PC-9 (cell line): ENCODE measurements around the gene RAB43. TPM values are rescaled to one million over a fixed set of nuclear protein-coding genes. Genes with fewer than 3 reads are reported as not detected.
A peak's percentile ranks its signal among the peaks of the same experiment; 100 is the strongest.
"Not testable (repeated sequence)": the region's sequence is repeated elsewhere in the genome, so short reads cannot be mapped to it uniquely, and the experiment has no call there.

Experiments
- BruUV-seq: library from RNA; stranded (reverse); fragments of 400-500 nt; replicated peaks from 2 replicates; lab custom pipeline; 2021; lab: Mats Ljungman, UMichigan
- CTCF ChIA-PET: fragments of 300-600 bp; sonication (Branson Sonifier 250); formaldehyde crosslinking; loops from one replicate; lab custom pipeline; 2022; ENCODE audit warnings: antibody characterized with exemption; lab: Charles Lee
- POLR2A ChIA-PET: fragments of 300-600 bp; sonication (Branson Sonifier 250); formaldehyde crosslinking; loops from one replicate; lab custom pipeline; 2022; ENCODE audit warnings: antibody characterized with exemption; ENCODE audit not compliant: unreplicated experiment; lab: Charles Lee
- DNase-seq, 2 experiments: peaks; one replicate each; pipeline versions ENCODE4 v3.0.0 to v3.0.0-alpha.2; 2015 to 2022; ENCODE audit warnings: mixed read lengths in 1 of 2
- H2AFZ ChIP-seq: fragments of 200-600 bp; sonication (generic); 2 replicates; pipeline ENCODE4 v1.8.1; 2017; ENCODE audit warnings: antibody characterized with exemption
- H3F3A ChIP-seq: fragments of 200-600 bp; sonication (generic); 2 replicates; pipeline ENCODE4 v1.8.1; 2017; ENCODE audit warnings: antibody characterized with exemption, mild to moderate bottlenecking, low read depth; ENCODE audit not compliant: insufficient read depth
- H3K27ac ChIP-seq: fragments of 200-600 bp; sonication (generic); 2 replicates; pipeline ENCODE4 v1.6.1; 2016; ENCODE audit warnings: mixed run types
- H3K27me3 ChIP-seq: fragments of 200-600 bp; sonication (generic); 2 replicates; pipeline ENCODE4 v1.6.1; 2016; ENCODE audit warnings: low read depth, mixed run types; ENCODE audit not compliant: insufficient read depth
- H3K36me3 ChIP-seq: fragments of 200-600 bp; sonication (generic); 2 replicates; pipeline ENCODE4 v1.6.1; 2016; ENCODE audit warnings: low read depth, mixed run types
- H3K4me1 ChIP-seq: fragments of 200-600 bp; sonication (generic); replicated peaks from 2 replicates; pipeline ENCODE4 v1.6.1; 2016; ENCODE audit warnings: mixed run types; ENCODE audit not compliant: insufficient read depth
- H3K4me2 ChIP-seq: fragments of 200-600 bp; sonication (generic); 2 replicates; pipeline ENCODE4 v1.6.1; 2017; ENCODE audit warnings: mixed run types
- H3K4me3 ChIP-seq: fragments of 200-600 bp; sonication (generic); 2 replicates; pipeline ENCODE4 v1.6.1; 2016; ENCODE audit warnings: mixed run types
- H3K79me2 ChIP-seq: fragments of 200-600 bp; sonication (generic); 2 replicates; pipeline ENCODE4 v1.6.1; 2017; ENCODE audit warnings: low read depth, mixed run types
- H3K9me2 ChIP-seq: fragments of 200-600 bp; sonication (generic); 2 replicates; pipeline ENCODE4 v1.8.1; 2017; ENCODE audit warnings: mild to moderate bottlenecking; ENCODE audit not compliant: insufficient read depth
- H3K9me3 ChIP-seq: fragments of 200-600 bp; sonication (generic); 2 replicates; pipeline ENCODE4 v1.8.1; 2016; ENCODE audit warnings: low read depth; ENCODE audit not compliant: insufficient read depth
- H4K20me1 ChIP-seq: fragments of 200-600 bp; sonication (generic); 2 replicates; pipeline ENCODE4 v1.8.1; 2017; ENCODE audit not compliant: insufficient read depth
- CTCF ChIP-seq: fragments of 200-600 bp; sonication (generic); conservative IDR thresholded peaks from 2 replicates; pipeline ENCODE4 v1.6.1; 2017; ENCODE audit warnings: mixed run types, antibody characterized with exemption, mild to moderate bottlenecking, moderate library complexity
- EZH2 ChIP-seq: fragments of 200-600 bp; sonication (generic); IDR thresholded peaks from 2 replicates; pipeline ENCODE4 v1.8.0; 2017; ENCODE audit warnings: antibody characterized with exemption, low read depth
- intact Hi-C: fragments of 100-400 bp; cut with micrococcal nuclease; formaldehyde crosslinking; loops from one replicate; pipeline ENCODE4 v1.10.0; 2022; ENCODE audit not compliant: unreplicated experiment
- total RNA-seq: library from RNA; stranded (reverse); gene quantifications from 2 replicates; pipeline ENCODE4 v1.2.3, GENCODE V29; 2021

The RAB43 gene
- total RNA-seq, 1 experiment from 2014 or later = 39.5 TPM

- no TSS peak for BruUV-seq
- no peaks in the 10 kb centered on the region for H3K9me3 ChIP-seq
- POLR2A ChIA-PET = no interaction called here
- CTCF ChIA-PET = no interaction called here
- no peaks in the 10 kb centered on the region for H3K79me2 ChIP-seq
- no peak overlapping the region for H3K27ac ChIP-seq
- no peaks in the 10 kb centered on the region for H3K4me1 ChIP-seq
- DNase-seq = no peak
- H3K4me2 ChIP-seq = no peak overlapping the region
- H2AFZ ChIP-seq = no peak overlapping the region
- no peaks in the 10 kb centered on the region for H3K9me2 ChIP-seq
- no peak overlapping the region for H3K4me3 ChIP-seq
- no peaks in the 10 kb centered on the region for H3F3A ChIP-seq
- peaks cover 11% of the 10 kb centered on the region; the same call in 1 of the 2 replicates for H3K36me3 ChIP-seq
- intact Hi-C loops = no loop called here
- TF ChIP-seq EZH2 = no peak
- no peak for TF ChIP-seq CTCF
- H3K27me3 ChIP-seq = no peaks in the 10 kb centered on the region
- H4K20me1 ChIP-seq = peaks cover 19% of the 10 kb centered on the region
Measured at GRCh38 chr3:129095285-129095684, 26.3 kb downstream of the RAB43 start.

- H3K4me1 ChIP-seq, H4K20me1 ChIP-seq, H3K27me3 ChIP-seq, H3K27ac ChIP-seq, intact Hi-C loops, BruUV-seq, DNase-seq, H3F3A ChIP-seq, POLR2A ChIA-PET, H3K4me3 ChIP-seq, H3K9me2 ChIP-seq, H2AFZ ChIP-seq, H3K9me3 ChIP-seq, H3K36me3 ChIP-seq, CTCF ChIA-PET, H3K79me2 ChIP-seq, H3K4me2 ChIP-seq: not testable (repeated sequence)
Measured at GRCh38 chr3:129088312-129088711, 33.3 kb downstream of the RAB43 start.

GRCh38 chr3:129087904-129088303 is 33.7 kb downstream of the RAB43 start:
- H3K4me2 ChIP-seq, H3K36me3 ChIP-seq, H3K9me2 ChIP-seq, H3K4me1 ChIP-seq, H3K79me2 ChIP-seq, CTCF ChIA-PET, H3K27ac ChIP-seq, POLR2A ChIA-PET, H3K4me3 ChIP-seq, intact Hi-C loops, H3K27me3 ChIP-seq, H3K9me3 ChIP-seq, H4K20me1 ChIP-seq, BruUV-seq, H3F3A ChIP-seq, H2AFZ ChIP-seq: not testable (repeated sequence)
- DNase-seq = peak in 1 of 2 experiments; percentile 28

- TF ChIP-seq EZH2 (no peak), CTCF (no peak)
- no TSS peak for BruUV-seq
- intact Hi-C loops = no loop called here
Measured at GRCh38 chr3:129087138-129087702, 34.4 kb downstream of the RAB43 start.

More at GRCh38 chr3:129087138-129087702, 34.4 kb downstream of the RAB43 start:
- Histone ChIP-seq H3K4me1 (no peaks in the 10 kb centered on the region), H3K79me2 (no peaks in the 10 kb centered on the region), H3K9me2 (no peaks in the 10 kb centered on the region), H3K4me2 (no peak overlapping the region), H3K9me3 (no peaks in the 10 kb centered on the region), H3F3A (no peaks in the 10 kb centered on the region), H3K27me3 (no peaks in the 10 kb centered on the region), H2AFZ (no peak overlapping the region), H4K20me1 (peaks cover 4% of the 10 kb centered on the region; the same call in 1 of the 2 replicates), H3K36me3 (peaks cover 2% of the 10 kb centered on the region; the same call in 1 of the 2 replicates), H3K4me3 (no peak overlapping the region), H3K27ac (no peak overlapping the region)
- ChIA-PET POLR2A (no interaction called here), CTCF (no interaction called here)
- DNase-seq = no peak
